K562 (cell line): Measurements from ENCODE around the gene CEP95. TPM values are rescaled to one million over a fixed set of nuclear protein-coding genes. Genes with fewer than 3 reads are reported as not detected.
A peak's percentile ranks its signal among the peaks of the same experiment; 100 is the strongest.

ENCODE experiments used
- BRF1 ChIP-seq: IDR thresholded peaks from 3 replicates; pipeline ENCODE4 v1.6.1; 2011; ENCODE audit warnings: borderline replicate concordance, mild to moderate bottlenecking; ENCODE audit not compliant: insufficient read length; ENCODE audit errors: extremely low read depth
- CHD4 ChIP-seq: fragments of 200-600 bp; sonication (generic); IDR thresholded peaks from 3 replicates; pipeline ENCODE4 v1.6.1; 2012; ENCODE audit warnings: low read depth, mild to moderate bottlenecking, mixed read lengths, low read length, inconsistent platforms; ENCODE audit not compliant: insufficient read depth, insufficient replicate concordance, poor library complexity, severe bottlenecking
- ELF4 ChIP-seq: fragments of 450-650 bp; formaldehyde crosslinking; IDR thresholded peaks from 2 replicates; pipeline ENCODE4 v1.4.0; 2022; ENCODE audit warnings: missing genetic modification characterization
- EP300 ChIP-seq: IDR thresholded peaks from 2 replicates; pipeline ENCODE4 v1.6.1; 2012; ENCODE audit warnings: low read length, improper control_type of control experiment
- FOXK2 ChIP-seq, 2 experiments: fragments of 450-650 bp; IDR thresholded peaks in 1 of 2; conservative IDR thresholded peaks in 1 of 2; 2 replicates each; pipeline ENCODE4 v1.6.1; 2016; ENCODE audit warnings: low read depth in 2 of 2, mild to moderate bottlenecking in 1 of 2
- IRF2 ChIP-seq: sonication (generic); formaldehyde crosslinking; IDR thresholded peaks from 2 replicates; pipeline ENCODE4 v1.8.1; 2022; ENCODE audit warnings: mild to moderate bottlenecking, missing genetic modification reagents
- NR2C1 ChIP-seq, 2 experiments: fragments of 450-650 bp; IDR thresholded peaks; 2 replicates each; pipeline ENCODE4 v1.6.1; 2017; ENCODE audit warnings: mild to moderate bottlenecking in 2 of 2, antibody characterized with exemption in 1 of 2, inconsistent platforms in 1 of 2, missing compliant biosample characterization in 1 of 2, missing genetic modification characterization in 1 of 2
- POLR2B ChIP-seq: fragments of 450-650 bp; IDR thresholded peaks from 2 replicates; pipeline ENCODE4 v1.6.1; 2018; ENCODE audit warnings: low read depth; ENCODE audit not compliant: partially characterized antibody
- RAD21 ChIP-seq, 2 experiments: fragments of 250-450 bp in 1 of 2; fragments of 450-650 bp in 1 of 2; sonication (Bioruptor Pico) in 1 of 2; formaldehyde crosslinking in 1 of 2; IDR thresholded peaks in 1 of 2; conservative IDR thresholded peaks in 1 of 2; 2 replicates each; pipeline versions ENCODE4 v1.4.0 to v1.8.0; 2020 to 2022; ENCODE audit warnings: mild to moderate bottlenecking in 2 of 2, moderate library complexity in 1 of 2
- ZEB2 ChIP-seq: fragments of 450-650 bp; IDR thresholded peaks from 2 replicates; pipeline ENCODE4 v1.6.1; 2016
- ZFX ChIP-seq: sonication (generic); formaldehyde crosslinking; IDR thresholded peaks from 2 replicates; pipeline ENCODE4 v1.8.0; 2022; ENCODE audit warnings: mild to moderate bottlenecking, missing genetic modification reagents, moderate library complexity
- ZNF12 ChIP-seq: sonication (generic); formaldehyde crosslinking; IDR thresholded peaks from 2 replicates; pipeline ENCODE4 v1.4.0; 2020; ENCODE audit warnings: mild to moderate bottlenecking, missing genetic modification reagents
- ZNF436 ChIP-seq: fragments of 250-450, 450-650 bp; sonication (Bioruptor Pico); formaldehyde crosslinking; IDR thresholded peaks from 2 replicates; pipeline ENCODE4 v1.7.0; 2020; ENCODE audit warnings: mild to moderate bottlenecking
- ZNF589 ChIP-seq: fragments of 200-800 bp; sonication (Bioruptor generic); IDR thresholded peaks from 2 replicates; pipeline ENCODE4 v1.6.1; 2016; ENCODE audit warnings: low read depth, missing genetic modification characterization, missing compliant biosample characterization
- ZNF76 ChIP-seq: fragments of 250-450 bp; sonication (Bioruptor Pico); IDR thresholded peaks from 2 replicates; pipeline ENCODE4 v1.4.0; 2020; ENCODE audit warnings: mild to moderate bottlenecking, moderate library complexity, borderline replicate concordance
- ZNF830 ChIP-seq: fragments of 250-450 bp; sonication (Bioruptor Pico); IDR thresholded peaks from 2 replicates; pipeline ENCODE4 v1.5.0; 2021; ENCODE audit warnings: mild to moderate bottlenecking
- polyA plus RNA-seq, 8 experiments: library from polyadenylated mRNA; depleted of rRNA in 4 of 8; stranded (reverse) in 5 of 8; unstranded in 3 of 8; fragments of >200 nt; fragmentation: Nextera tagmentation in 2 of 8; fragmentation: Illumina TruSeq in 1 of 8; extraction: Ambion mirVana in 2 of 8; extraction: Trizol in 1 of 8; gene quantifications; 2 replicates each; pipeline versions ENCODE4 v1.2.1 to v1.2.3, GENCODE V29; 2011 to 2014; ENCODE audit warnings: inconsistent platforms in 1 of 8, missing spikeins in 1 of 8
- total RNA-seq, 7 experiments: library from RNA; depleted of rRNA in 6 of 7; stranded (reverse); fragments of >200 nt in 6 of 7; fragmentation: Illumina TruSeq in 2 of 7; extraction: Trizol in 2 of 7; gene quantifications; 2 replicates each; pipeline versions ENCODE4 v1.2.1 to v1.2.3, GENCODE V29; 2011 to 2021; ENCODE audit warnings: low replicate concordance in 1 of 7
- TF ChIP-seq, protein P1 (sequence below), 2 experiments: fragments of 150-350 bp in 1 of 2; IDR thresholded peaks; 2 replicates each; pipeline ENCODE4 v1.6.1; 2012 to 2016; ENCODE audit warnings: low read depth in 2 of 2, low read length in 2 of 2, mild to moderate bottlenecking in 1 of 2, moderate library complexity in 1 of 2
- TF ChIP-seq, protein P2 (sequence below), 2 experiments: fragments of 450-650 bp in 1 of 2; IDR thresholded peaks; 2 replicates each; pipeline ENCODE4 v1.6.1; 2011 to 2017; ENCODE audit warnings: low read depth in 2 of 2, antibody characterized with exemption in 1 of 2, borderline replicate concordance in 1 of 2, low read length in 1 of 2, mild to moderate bottlenecking in 1 of 2, mixed read lengths in 1 of 2; ENCODE audit not compliant: control insufficient read depth in 1 of 2
- TF ChIP-seq, protein P3 (sequence below), 3 experiments: IDR thresholded peaks in 2 of 3; conservative IDR thresholded peaks in 1 of 3; 2 replicates each; pipeline ENCODE4 v1.5.1; 2011 to 2012; ENCODE audit warnings: low read length in 3 of 3, mild to moderate bottlenecking in 3 of 3, control low read depth in 2 of 3, improper control_type of control experiment in 1 of 3, inconsistent platforms in 1 of 3, low read depth in 1 of 3, mixed read lengths in 1 of 3, moderate library complexity in 1 of 3; ENCODE audit not compliant: insufficient read depth in 2 of 3

Gene CEP95
- total and polyA plus RNA-seq, 9 of the 15 experiments (the other 6 are each of a cell fraction or from before 2014, with no cell fraction given): 26.7 to 80.7 (median 56.9) TPM

DNA sequence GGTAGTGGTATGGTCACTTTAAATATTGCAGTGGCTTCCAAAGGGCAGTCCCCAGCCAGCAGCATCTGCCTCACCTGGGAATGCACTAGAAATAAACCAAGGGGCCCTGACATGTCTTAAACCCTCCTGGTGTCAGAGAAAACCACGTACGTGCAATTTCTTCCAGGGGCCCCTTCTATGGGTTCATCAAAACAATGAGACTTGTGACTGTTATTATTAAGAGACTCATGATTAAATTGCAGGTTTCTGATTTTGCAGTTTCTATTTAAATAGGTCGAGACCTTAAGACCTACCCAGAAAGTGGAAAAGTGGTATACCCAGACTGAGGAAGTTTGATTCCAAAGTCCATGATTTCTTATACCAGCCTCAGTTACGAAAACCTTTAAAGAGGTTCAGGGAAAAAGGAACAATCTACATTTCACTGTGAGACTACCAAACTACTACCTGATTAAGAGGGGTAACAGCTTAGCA lies 9.2 kb upstream of the CEP95 start (continued):
- TF ChIP-seq, protein P1, sequence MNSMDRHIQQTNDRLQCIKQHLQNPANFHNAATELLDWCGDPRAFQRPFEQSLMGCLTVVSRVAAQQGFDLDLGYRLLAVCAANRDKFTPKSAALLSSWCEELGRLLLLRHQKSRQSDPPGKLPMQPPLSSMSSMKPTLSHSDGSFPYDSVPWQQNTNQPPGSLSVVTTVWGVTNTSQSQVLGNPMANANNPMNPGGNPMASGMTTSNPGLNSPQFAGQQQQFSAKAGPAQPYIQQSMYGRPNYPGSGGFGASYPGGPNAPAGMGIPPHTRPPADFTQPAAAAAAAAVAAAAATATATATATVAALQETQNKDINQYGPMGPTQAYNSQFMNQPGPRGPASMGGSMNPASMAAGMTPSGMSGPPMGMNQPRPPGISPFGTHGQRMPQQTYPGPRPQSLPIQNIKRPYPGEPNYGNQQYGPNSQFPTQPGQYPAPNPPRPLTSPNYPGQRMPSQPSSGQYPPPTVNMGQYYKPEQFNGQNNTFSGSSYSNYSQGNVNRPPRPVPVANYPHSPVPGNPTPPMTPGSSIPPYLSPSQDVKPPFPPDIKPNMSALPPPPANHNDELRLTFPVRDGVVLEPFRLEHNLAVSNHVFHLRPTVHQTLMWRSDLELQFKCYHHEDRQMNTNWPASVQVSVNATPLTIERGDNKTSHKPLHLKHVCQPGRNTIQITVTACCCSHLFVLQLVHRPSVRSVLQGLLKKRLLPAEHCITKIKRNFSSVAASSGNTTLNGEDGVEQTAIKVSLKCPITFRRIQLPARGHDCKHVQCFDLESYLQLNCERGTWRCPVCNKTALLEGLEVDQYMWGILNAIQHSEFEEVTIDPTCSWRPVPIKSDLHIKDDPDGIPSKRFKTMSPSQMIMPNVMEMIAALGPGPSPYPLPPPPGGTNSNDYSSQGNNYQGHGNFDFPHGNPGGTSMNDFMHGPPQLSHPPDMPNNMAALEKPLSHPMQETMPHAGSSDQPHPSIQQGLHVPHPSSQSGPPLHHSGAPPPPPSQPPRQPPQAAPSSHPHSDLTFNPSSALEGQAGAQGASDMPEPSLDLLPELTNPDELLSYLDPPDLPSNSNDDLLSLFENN (IDR thresholded peaks at IDR 0.05; ENCODE audit: low read depth in 2 of 2, low read length in 2 of 2): no peak
- TF ChIP-seq ZNF436 (CRISPR knock-in tag) (no peak), ZEB2 (no peak), CHD4 (no peak), BRF1 (no peak), ELF4 (CRISPR knock-in tag) (no peak), ZNF12 (CRISPR knock-in tag) (no peak), ZNF830 (no peak), EP300 (no peak), IRF2 (CRISPR knock-in tag) (no peak), ZFX (CRISPR knock-in tag) (peak; percentile 7; the same call in 1 of the 2 replicates), ZNF589 (CRISPR knock-in tag) (peak; percentile 11; the same call in 1 of the 2 replicates), RAD21 (CRISPR knock-in tag; conservative IDR thresholded peaks at IDR 0.05 in 1 of 2, IDR thresholded peaks at IDR 0.05 in 1 of 2) (no peak), FOXK2 (conservative IDR thresholded peaks at IDR 0.05 in 1 of 2, IDR thresholded peaks at IDR 0.05 in 1 of 2; ENCODE audit: low read depth in 2 of 2) (no peak), ZNF76 (CRISPR knock-in tag) (no peak), POLR2B (peak; percentile 45), NR2C1 (IDR thresholded peaks at IDR 0.05) (no peak), NR2C1 (tag; IDR thresholded peaks at IDR 0.05) (no peak)
- TF ChIP-seq, protein P2, sequence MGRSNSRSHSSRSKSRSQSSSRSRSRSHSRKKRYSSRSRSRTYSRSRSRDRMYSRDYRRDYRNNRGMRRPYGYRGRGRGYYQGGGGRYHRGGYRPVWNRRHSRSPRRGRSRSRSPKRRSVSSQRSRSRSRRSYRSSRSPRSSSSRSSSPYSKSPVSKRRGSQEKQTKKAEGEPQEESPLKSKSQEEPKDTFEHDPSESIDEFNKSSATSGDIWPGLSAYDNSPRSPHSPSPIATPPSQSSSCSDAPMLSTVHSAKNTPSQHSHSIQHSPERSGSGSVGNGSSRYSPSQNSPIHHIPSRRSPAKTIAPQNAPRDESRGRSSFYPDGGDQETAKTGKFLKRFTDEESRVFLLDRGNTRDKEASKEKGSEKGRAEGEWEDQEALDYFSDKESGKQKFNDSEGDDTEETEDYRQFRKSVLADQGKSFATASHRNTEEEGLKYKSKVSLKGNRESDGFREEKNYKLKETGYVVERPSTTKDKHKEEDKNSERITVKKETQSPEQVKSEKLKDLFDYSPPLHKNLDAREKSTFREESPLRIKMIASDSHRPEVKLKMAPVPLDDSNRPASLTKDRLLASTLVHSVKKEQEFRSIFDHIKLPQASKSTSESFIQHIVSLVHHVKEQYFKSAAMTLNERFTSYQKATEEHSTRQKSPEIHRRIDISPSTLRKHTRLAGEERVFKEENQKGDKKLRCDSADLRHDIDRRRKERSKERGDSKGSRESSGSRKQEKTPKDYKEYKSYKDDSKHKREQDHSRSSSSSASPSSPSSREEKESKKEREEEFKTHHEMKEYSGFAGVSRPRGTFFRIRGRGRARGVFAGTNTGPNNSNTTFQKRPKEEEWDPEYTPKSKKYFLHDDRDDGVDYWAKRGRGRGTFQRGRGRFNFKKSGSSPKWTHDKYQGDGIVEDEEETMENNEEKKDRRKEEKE (IDR thresholded peaks at IDR 0.05; ENCODE audit: borderline replicate concordance in 1 of 2, control insufficient read depth in 1 of 2, low read depth in 2 of 2, low read length in 1 of 2): 0 out of 4 replicates have a peak, but pooled peaks of 1 of the 2 experiments have one; percentile 41
- TF ChIP-seq, protein P3, sequence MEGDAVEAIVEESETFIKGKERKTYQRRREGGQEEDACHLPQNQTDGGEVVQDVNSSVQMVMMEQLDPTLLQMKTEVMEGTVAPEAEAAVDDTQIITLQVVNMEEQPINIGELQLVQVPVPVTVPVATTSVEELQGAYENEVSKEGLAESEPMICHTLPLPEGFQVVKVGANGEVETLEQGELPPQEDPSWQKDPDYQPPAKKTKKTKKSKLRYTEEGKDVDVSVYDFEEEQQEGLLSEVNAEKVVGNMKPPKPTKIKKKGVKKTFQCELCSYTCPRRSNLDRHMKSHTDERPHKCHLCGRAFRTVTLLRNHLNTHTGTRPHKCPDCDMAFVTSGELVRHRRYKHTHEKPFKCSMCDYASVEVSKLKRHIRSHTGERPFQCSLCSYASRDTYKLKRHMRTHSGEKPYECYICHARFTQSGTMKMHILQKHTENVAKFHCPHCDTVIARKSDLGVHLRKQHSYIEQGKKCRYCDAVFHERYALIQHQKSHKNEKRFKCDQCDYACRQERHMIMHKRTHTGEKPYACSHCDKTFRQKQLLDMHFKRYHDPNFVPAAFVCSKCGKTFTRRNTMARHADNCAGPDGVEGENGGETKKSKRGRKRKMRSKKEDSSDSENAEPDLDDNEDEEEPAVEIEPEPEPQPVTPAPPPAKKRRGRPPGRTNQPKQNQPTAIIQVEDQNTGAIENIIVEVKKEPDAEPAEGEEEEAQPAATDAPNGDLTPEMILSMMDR (IDR thresholded peaks at IDR 0.05 in 2 of 3, conservative IDR thresholded peaks at IDR 0.05 in 1 of 3; ENCODE audit: insufficient read depth in 2 of 3, low read depth in 1 of 3, low read length in 3 of 3): no peak; a peak in 1 of 6 replicates
